ENCODE measurements around the gene KCNMA1. TPM values are rescaled to one million over a fixed set of nuclear protein-coding genes. Genes with fewer than 3 reads are reported as not detected.

KCNMA1 gene
- total RNA-seq, 3 donors from 2014 or later = 45.4 to 312 (median 62.4) TPM

DNA sequence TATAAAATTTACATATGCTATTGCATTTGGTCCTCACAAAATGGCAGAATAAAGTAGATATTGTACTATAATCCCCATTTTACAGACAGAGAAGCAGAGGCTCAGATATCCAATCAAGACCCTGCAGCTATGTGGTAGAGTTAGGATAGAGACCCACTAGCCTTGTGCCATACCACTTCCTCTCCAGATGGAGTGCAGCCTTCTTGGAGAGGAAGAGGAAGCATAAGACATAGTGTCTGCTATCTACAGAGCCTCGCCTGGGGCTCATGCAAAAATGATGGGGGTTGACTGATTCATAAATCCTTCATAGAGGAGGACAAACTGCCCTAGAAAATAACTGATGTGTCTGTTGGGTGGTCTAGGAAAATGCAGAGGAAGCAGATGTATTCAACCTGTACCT is 447.3 kb downstream of the KCNMA1 start:
- Histone ChIP-seq H3K4me3 (no peak overlapping the region), H3K9me3 (no peaks in the 10 kb centered on the region), H3K4me1 (ENCODE audit: low read depth) (no peaks in the 10 kb centered on the region), H3K36me3 (ENCODE audit: low read depth) (no peaks in the 10 kb centered on the region)
- TF ChIP-seq, protein P1, sequence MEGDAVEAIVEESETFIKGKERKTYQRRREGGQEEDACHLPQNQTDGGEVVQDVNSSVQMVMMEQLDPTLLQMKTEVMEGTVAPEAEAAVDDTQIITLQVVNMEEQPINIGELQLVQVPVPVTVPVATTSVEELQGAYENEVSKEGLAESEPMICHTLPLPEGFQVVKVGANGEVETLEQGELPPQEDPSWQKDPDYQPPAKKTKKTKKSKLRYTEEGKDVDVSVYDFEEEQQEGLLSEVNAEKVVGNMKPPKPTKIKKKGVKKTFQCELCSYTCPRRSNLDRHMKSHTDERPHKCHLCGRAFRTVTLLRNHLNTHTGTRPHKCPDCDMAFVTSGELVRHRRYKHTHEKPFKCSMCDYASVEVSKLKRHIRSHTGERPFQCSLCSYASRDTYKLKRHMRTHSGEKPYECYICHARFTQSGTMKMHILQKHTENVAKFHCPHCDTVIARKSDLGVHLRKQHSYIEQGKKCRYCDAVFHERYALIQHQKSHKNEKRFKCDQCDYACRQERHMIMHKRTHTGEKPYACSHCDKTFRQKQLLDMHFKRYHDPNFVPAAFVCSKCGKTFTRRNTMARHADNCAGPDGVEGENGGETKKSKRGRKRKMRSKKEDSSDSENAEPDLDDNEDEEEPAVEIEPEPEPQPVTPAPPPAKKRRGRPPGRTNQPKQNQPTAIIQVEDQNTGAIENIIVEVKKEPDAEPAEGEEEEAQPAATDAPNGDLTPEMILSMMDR (IDR thresholded peaks at IDR 0.05) = no peak
- no peak for ATAC-seq
- no peak for DNase-seq
- intact Hi-C loops (cut with DNase I, micrococcal nuclease) = no loop called here

DNA sequence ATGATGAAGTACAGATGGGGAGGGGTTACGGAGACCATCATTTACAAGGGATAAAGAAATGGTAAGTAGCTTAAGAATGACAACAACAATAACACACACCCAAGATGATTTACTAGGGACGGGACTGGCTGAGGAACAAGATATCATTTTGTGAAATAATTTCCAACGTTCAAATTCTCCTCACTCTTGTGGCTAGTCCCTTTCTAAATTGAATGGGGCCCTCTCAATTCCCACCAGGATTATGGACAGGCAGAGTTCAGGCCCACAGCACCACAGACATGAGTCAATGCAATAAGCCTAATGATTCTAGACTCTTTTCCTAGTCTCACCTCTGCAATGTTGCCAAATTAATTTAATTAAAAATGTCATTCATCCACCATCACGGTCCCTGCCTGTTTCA is 448.1 kb downstream of the KCNMA1 start:
- intact Hi-C loops (cut with DNase I, micrococcal nuclease) = no loop called here
- DNase-seq (no peak), ATAC-seq (no peak)
- Histone ChIP-seq H3K36me3 (ENCODE audit: low read depth) (no peaks in the 10 kb centered on the region), H3K4me3 (no peak overlapping the region), H3K4me1 (ENCODE audit: low read depth) (no peaks in the 10 kb centered on the region), H3K9me3 (no peaks in the 10 kb centered on the region)
- TF ChIP-seq, protein P1 (IDR thresholded peaks at IDR 0.05) = no peak

DNA sequence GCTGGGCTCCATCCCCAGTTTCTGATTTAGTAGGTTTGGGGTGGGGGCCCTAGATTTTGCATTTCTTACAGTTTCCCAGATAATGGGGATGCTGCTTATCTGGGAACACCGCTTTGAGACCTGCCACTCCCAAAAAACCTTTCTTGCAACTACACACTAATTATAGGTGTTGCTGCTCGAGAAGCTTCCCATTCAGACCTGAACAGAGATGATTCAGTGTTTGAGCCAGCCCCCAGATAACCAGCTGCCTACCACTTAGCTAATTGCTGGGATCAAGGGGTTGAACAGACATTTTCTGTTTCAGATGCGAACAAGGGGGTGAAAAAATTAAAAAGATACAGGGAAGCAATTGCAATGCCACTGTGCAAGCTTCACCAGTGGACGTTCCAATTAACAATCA is 448.5 kb downstream of the KCNMA1 start:
- H3K9me3 ChIP-seq = no peaks in the 10 kb centered on the region
- ATAC-seq = no peak
- TF ChIP-seq, protein P1 (IDR thresholded peaks at IDR 0.05) = no peak
- no peak overlapping the region for H3K4me3 ChIP-seq
- intact Hi-C loops (cut with DNase I, micrococcal nuclease) = no loop called here
- no peaks in the 10 kb centered on the region for H3K36me3 ChIP-seq (ENCODE audit: low read depth)
- no peaks in the 10 kb centered on the region for H3K4me1 ChIP-seq (ENCODE audit: low read depth)
- no peak for DNase-seq

DNA sequence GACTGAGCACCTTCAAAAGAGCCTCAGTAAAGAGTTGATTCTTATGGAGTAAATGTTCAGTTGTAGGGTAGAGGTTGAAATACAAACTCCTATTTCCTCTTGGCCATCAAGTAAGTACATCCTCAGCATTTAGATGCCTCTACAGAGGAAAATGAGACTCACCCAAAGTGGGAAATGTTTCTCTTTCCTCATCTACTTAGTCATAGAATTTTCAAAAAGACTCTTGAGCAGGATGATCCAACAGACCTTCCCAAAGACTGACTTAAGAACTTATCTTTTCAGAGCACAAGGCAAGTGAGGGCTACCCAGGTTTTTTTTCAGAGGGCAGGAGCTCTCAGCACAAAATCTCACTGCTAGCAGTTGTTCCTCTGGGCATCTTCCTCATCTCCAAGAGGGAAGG is 449.1 kb downstream of the KCNMA1 start:
- Histone ChIP-seq H3K4me3 (no peak overlapping the region), H3K4me1 (ENCODE audit: low read depth) (no peaks in the 10 kb centered on the region), H3K9me3 (no peaks in the 10 kb centered on the region), H3K36me3 (ENCODE audit: low read depth) (no peaks in the 10 kb centered on the region)
- TF ChIP-seq, protein P1 (IDR thresholded peaks at IDR 0.05) = no peak
- intact Hi-C loops (cut with DNase I, micrococcal nuclease) = no loop called here
- ATAC-seq = no peak
- DNase-seq = no peak

DNA sequence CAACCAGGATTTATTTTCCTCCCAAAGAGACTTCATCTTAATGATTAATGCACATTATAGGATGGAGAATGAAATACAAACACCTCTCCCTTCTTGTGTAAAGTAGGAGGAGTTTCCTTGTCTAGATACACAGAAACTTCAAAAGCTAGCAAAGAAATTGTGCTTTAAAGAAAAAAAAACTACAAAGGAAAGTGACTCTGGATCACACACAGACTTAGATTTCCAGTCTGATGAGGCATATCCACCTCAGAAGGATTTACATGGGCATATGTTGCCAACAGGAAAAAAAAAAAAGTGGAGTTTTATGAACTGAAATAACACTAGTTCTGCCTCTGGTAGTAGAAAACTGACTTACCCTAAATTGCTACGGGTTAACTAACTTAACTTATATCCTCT is 449.6 kb downstream of the KCNMA1 start:
- no peak for DNase-seq
- intact Hi-C loops (cut with DNase I, micrococcal nuclease) = no loop called here
- TF ChIP-seq, protein P1 (IDR thresholded peaks at IDR 0.05) = no peak
- H3K4me3 ChIP-seq = no peak overlapping the region
- H3K4me1 ChIP-seq (ENCODE audit: low read depth) = no peaks in the 10 kb centered on the region
- no peaks in the 10 kb centered on the region for H3K9me3 ChIP-seq
- H3K36me3 ChIP-seq (ENCODE audit: low read depth) = no peaks in the 10 kb centered on the region
- no peak for ATAC-seq

DNA sequence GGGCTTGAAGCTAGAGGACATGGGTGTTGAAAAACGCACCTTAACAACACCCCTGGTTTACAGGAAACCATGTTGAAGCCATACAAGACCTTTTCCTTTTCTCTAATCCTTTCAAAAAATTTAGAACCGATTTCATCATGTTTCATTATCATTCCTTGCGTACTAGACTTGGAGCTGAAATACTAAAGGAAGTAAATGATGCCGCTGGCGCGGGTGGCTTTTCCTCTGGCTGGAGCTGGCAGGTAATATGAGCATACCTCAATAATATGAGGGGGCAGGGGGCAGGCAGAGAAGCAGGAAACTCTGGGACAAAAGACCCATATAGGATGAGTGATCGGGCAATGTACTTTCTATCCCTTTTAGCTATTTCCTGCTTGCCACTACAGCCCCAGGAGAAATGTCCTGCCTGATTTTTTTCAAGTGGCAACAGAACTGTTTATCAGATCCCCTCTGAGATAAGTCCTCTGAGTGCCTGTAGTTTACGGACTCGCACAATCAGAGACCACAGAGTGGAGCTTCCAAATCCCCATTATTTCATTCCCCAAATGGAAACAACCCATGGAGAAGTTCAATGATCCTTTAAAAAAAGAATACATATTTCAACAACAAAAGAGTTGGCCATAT is 450.1 kb downstream of the KCNMA1 start:
- TF ChIP-seq, protein P1 (IDR thresholded peaks at IDR 0.05) = no peak
- ATAC-seq (no peak), DNase-seq (no peak)
- Histone ChIP-seq H3K36me3 (ENCODE audit: low read depth) (no peaks in the 10 kb centered on the region), H3K9me3 (no peaks in the 10 kb centered on the region), H3K4me3 (no peak overlapping the region), H3K4me1 (ENCODE audit: low read depth) (no peaks in the 10 kb centered on the region)
- intact Hi-C loops (cut with DNase I, micrococcal nuclease) = no loop called here
